ENCODE data around the gene ZNF275.

The ZNF275 gene

GRCh38 chrX:153303276-153304262, 30.4 kb upstream of the ZNF275 start:
- TF ChIP-seq REST (IDR thresholded peaks at IDR 0.05; ENCODE audit: insufficient read depth in 1 of 2, low read depth in 2 of 2, low read length in 2 of 2), result no peak
- TF ChIP-seq FOXP2 (optimal IDR thresholded peaks at IDR 0.05; ENCODE audit: borderline replicate concordance, extremely low read depth, extremely low read length, insufficient read depth), result no peak
- no peak for TF ChIP-seq SIN3A (IDR thresholded peaks at IDR 0.05; ENCODE audit: borderline replicate concordance, insufficient read depth, low read length)
- TF ChIP-seq TAF1 (IDR thresholded peaks at IDR 0.05; ENCODE audit: borderline replicate concordance, insufficient read depth, low read length), result no peak
- no peak for TF ChIP-seq POLR2AphosphoS5 (IDR thresholded peaks at IDR 0.05; ENCODE audit: low read depth, low read length)

GRCh38 chrX:153304988-153305736, 28.8 kb upstream of the ZNF275 start:
- no peak for TF ChIP-seq REST (IDR thresholded peaks at IDR 0.05; ENCODE audit: insufficient read depth in 1 of 2, low read depth in 2 of 2, low read length in 2 of 2)
- TF ChIP-seq POLR2AphosphoS5 (IDR thresholded peaks at IDR 0.05; ENCODE audit: low read depth, low read length), result no peak
- no peak for TF ChIP-seq SIN3A (IDR thresholded peaks at IDR 0.05; ENCODE audit: borderline replicate concordance, insufficient read depth, low read length)
- no peak for TF ChIP-seq TAF1 (IDR thresholded peaks at IDR 0.05; ENCODE audit: borderline replicate concordance, insufficient read depth, low read length)
- no peak for TF ChIP-seq FOXP2 (optimal IDR thresholded peaks at IDR 0.05; ENCODE audit: borderline replicate concordance, extremely low read depth, extremely low read length, insufficient read depth)

- TF ChIP-seq REST (IDR thresholded peaks at IDR 0.05; ENCODE audit: insufficient read depth in 1 of 2, low read depth in 2 of 2, low read length in 2 of 2), result no peak
- no peak for TF ChIP-seq FOXP2 (optimal IDR thresholded peaks at IDR 0.05; ENCODE audit: borderline replicate concordance, extremely low read depth, extremely low read length, insufficient read depth)
- no peak for TF ChIP-seq TAF1 (IDR thresholded peaks at IDR 0.05; ENCODE audit: borderline replicate concordance, insufficient read depth, low read length)
- TF ChIP-seq SIN3A (IDR thresholded peaks at IDR 0.05; ENCODE audit: borderline replicate concordance, insufficient read depth, low read length), result no peak
- TF ChIP-seq POLR2AphosphoS5 (IDR thresholded peaks at IDR 0.05; ENCODE audit: low read depth, low read length), result no peak
These were observed 28.0 kb upstream of the ZNF275 start for GRCh38 chrX:153305972-153306371.

GRCh38 chrX:153306527-153307115, 27.3 kb upstream of the ZNF275 start:
- TF ChIP-seq FOXP2 (optimal IDR thresholded peaks at IDR 0.05; ENCODE audit: borderline replicate concordance, extremely low read depth, extremely low read length, insufficient read depth), result no peak
- TF ChIP-seq SIN3A (IDR thresholded peaks at IDR 0.05; ENCODE audit: borderline replicate concordance, insufficient read depth, low read length), result no peak
- no peak for TF ChIP-seq TAF1 (IDR thresholded peaks at IDR 0.05; ENCODE audit: borderline replicate concordance, insufficient read depth, low read length)
- no peak for TF ChIP-seq REST (IDR thresholded peaks at IDR 0.05; ENCODE audit: insufficient read depth in 1 of 2, low read depth in 2 of 2, low read length in 2 of 2)

Data from PFSK-1 (cell line).